SKM-1 (cell line): Measurements from ENCODE around the gene GRM1.

Source experiments
- DNase-seq: peaks from one replicate; lab custom pipeline; 2025; ENCODE audit not compliant: unreplicated experiment; lab: John Stamatoyannopoulos, UW

The GRM1 gene

DNA sequence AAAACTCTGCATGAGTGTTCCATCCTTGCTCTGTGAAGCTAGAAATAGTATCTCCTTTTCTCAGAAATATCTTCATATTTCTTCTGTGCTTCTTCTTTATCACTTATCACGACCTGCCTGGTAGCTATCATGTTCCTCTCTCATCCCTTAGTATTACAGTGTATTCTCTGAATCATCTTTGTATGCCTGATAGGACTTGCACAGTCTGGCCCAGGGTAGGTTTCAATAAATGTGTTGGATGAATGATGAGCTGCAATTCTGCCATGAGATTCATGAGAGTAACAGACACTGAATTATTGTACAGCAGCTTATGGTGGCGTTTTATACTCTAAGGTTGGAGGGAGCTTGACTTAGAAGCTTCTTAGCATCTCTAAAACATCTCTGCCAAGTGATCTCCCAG, 66.6 kb downstream of the GRM1 start:
- DNase-seq = no peak

DNA sequence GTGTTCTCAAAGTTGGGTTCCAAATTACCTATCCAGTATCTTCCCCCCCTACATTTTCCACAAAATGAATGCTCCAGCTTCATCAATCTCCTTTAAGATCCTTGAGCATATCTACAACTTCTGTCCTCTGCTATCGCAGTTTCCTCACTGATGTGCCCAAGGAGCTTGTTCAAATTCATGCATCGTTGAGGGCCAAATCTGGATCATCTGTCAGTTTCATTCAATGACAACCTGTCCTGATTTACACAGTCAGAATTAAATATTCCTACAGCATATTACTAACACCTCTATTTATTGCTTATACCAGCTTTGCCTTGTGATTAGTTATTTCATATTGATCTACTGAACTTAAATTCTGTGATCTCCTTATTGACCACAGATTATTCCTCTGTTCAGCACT, 68.7 kb downstream of the GRM1 start:
- no peak for DNase-seq

DNA sequence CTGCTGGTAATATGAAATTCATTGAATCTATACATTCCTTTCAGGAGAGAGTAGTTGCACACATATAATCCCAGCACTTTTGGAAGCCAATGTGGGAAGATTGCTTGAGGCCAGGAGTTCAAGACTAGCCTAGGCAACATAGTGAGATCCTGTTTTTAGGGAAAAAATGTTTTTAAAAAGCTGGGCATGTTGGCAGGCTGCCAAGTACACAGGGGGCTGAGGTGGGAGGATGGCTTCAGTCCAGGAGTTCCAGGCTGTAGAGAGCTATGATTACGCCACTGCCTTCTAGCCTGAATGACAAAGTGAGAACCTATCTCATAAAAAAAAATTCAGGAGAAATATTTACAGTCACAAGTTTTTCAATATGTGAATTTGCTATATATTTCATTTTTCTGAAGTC, 71.9 kb downstream of the GRM1 start:
- DNase-seq = no peak

DNA sequence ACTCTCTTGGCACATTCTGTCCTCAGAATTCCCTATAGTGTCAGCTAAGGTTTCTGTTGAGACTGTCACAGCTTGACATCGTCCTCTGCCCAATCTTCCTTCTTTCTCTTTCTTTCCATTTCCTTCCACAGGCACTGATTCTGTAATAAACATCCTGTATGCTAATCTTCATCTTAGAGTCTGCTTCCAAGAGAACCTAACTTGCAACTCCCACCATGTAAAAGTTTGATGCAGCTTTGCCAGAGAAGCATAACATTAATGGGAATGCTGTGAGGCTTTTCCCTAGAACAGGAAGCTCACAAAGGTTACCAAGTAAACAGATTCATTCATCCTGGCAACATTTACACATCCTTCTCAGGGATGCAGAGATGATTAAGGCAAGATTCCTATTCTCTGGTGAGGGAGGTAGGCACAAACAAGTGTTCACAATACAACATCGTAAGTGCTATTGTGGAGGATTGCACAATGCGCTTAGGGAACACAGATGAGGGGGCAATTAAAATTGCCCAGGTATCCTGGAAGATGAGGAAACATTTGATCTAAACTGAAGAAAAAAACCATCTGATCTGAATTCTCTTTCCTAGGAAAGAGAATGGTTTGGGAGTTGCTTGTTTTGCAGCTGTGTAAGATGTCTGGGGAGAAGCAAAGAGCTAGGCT, 74.7 kb downstream of the GRM1 start:
- DNase-seq = no peak

DNA sequence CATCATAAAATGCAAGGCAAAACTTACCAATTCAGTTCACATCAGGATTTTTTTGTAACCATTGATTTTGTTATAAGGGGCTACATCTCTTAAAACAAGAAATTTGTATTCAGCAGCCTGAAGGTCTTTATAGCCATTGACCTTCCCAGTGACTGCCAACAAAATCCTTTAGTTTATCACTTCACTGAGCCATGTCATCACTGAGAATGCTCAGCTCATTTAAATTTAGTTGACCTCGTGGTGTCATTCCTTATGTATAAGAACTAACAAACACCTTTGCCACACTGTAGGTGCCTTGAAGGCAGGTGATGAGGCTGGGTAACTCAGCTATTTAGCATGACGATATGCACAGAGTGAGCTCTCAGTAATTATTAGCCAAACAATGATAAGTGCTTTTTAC, 77.7 kb downstream of the GRM1 start:
- no peak for DNase-seq

DNA sequence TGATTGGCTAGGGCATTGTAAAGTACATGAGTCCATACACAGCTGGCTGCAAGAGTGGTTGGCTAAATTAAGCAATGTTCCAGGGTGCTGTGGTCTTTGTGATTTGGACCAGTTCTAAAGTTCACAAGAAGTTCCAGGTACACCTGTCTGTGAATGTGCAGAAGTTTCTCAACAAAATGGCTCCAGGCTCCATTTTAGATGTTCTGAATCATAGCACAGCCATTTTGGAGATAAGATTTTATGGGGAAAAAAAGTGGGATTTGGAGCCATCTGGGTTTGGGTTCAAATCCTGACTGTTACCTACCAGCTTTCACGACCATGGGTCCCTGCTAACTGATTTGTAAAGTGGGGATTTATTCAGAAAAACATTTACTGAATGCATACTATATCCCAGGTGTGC, 82.1 kb downstream of the GRM1 start:
- DNase-seq = no peak

DNA sequence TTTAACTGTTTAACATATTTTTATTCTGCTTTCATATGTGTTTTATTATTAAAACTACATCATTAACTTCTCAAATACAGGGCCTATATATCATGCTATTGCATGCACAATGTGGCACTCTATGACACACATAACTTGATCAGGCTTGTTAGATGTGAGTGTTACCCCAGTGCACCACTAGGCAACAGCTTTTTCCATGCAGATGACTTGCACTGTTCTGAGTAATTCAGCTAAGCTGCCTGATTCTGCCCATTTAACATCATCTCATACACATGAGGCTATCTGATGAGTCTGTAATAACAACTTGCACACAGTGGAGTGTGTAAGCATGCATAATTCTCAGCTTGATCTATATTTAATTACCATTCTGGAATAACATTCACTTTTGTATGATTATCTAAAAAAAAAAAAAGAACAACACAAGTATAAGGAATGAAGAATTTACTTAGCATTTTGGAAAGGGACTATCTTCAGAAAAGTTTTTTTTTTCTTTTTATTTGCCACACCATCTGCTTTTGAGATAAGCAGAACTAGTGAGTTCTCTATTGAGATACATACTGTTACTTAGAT, 83.1 kb downstream of the GRM1 start:
- no peak for DNase-seq

DNA sequence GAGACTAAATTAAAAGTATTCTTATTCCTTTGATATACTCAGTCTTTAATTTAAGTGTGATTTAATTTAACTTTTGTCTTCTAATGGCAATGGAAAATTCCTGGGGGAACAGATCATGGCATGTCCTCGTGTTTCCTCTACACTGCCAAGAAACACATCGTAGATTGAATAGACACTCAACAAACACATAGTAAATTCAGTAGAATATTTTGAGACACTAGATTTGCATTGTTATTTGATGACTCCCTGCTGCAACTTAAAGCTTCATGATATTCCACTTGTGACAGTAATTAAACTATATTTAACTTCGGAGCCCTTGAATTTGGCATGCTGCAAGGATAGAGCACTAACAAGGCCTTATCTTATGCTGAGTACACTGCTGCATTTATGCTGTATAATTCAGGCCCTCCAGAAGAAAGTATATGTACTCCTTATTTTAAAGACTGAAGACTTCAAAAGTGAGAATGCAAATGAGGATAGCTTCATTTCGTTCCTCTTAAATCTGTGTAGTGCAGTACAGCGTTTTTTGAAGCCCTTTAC, 84.3 kb downstream of the GRM1 start:
- no peak for DNase-seq

DNA sequence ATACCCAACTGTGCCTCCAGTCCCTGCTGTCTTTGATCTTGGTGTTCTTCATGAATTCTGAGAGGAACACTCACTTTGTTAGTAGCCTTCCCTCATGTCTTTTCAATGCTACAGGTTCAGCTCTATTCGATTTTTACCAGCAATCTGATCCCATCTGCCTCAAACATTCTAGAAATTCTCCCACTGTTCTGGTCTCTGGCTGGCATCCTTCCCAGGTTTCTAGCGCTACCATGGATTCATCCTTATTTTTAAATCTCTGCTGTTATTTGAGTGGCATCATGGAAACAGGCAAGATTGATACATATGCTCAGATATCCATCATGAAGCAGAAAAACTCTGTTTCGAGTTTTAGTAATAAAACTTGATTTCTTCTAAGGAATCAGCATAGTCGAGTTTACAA, 94.8 kb downstream of the GRM1 start:
- no peak for DNase-seq

DNA sequence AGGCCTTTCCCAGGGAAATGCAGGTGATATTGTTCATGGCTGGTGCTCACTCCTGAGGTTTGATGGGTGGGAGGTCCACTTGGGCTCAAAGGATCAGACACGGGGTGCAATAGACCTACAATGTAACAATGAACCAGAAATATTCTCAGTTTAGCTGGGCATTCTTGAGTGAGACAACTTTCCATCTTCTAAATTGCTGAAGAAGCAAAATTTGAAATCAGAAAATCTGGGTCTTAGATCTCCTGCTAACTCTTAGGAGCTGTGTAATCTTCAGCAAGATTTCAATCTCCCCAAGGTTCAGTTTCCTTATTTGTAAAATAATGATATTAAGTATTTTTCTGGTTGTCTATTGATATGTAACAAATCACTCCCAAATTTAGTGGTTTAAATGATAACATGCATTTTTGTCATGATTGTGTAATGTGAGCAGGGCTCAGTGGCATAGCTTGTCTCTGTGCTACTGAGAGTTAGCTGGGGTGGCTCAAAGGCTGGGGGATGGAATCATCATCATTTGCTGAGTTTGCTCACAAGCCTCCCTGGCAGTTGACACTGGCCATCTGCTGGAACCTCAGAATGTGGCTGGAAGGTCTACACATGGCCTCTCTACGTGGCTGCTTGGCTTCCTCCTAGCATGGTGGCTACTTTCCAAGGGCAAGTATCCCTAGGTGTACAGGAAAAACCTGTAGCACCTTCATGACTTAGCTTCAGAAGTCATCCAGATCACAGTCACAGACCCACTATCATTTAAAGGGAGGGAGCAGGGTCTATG, 98.8 kb downstream of the GRM1 start:
- DNase-seq = no peak

DNA sequence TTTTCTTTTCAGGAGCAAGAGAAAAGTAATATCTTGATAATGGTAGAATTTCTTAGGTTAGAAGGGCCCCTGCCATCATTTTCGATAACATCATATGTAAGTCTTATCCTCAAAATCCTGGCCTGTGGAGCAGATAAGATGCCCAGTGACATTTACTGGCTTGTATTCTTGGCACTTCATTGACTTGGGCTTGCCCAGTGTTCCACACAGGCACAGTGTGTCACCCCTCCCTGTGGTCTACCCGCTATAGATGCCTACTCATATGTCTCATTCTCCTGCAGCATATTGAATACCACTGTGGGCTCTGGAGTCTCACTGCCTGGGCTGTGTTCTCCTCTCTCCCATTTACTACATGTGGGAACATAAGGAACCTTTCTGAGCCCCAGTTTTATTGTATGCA, 105.0 kb downstream of the GRM1 start:
- DNase-seq = no peak

DNA sequence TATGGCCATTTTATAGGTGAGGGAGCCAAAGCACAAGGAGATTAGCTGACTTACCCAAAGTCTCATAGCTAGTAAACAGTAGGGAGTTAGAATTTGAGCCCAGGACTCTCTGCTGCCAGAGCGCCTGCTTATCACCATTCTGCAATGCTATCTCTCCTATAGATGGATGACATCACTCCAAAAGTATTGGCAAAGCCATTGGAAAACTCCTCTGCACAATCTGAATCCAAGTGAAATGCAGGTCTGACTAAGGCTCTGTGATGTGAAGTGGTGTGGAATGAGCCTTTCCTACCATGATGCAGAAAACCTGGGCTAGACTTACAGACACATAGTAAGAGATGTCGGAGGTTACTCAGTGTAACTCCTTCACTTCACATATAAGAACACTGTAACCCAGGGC, 106.3 kb downstream of the GRM1 start:
- DNase-seq = no peak

DNA sequence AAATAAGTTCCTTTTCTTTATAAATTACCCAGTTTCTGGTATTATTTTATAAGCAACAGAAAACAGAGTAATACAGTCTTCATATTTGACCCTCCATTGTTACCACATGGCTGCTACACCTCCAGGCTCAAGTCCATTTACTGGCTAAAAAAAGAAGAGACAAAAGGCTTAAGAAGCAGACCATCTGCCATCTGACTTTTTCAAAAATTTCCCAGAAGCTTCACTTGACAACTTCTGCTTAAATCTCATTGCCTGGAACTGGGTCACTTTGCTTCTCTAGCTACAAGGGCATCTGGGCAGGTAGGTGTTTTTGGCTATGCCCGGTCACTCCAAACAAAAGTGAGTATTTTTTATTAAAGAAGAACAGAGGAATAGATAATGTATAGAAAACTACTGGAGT, 118.0 kb downstream of the GRM1 start:
- no peak for DNase-seq

DNA sequence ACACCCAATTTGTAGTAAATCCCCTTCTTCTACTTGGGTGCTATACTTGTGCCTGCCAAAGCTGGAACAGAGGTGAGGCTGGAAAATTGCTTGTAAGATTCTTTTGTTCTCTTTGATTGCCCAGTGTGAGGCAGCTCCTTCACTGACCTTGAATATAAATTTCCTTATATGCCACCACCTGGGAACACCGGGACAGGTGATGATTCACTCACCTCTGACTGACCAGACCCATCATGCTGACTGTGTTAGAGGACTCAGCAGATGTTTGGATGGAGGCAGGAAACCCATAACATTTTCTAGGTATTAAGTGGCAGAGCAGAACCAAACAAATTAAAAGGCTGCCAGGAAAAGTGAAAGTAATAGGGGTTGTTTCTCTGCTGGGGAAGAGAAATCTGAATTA, 120.9 kb downstream of the GRM1 start:
- DNase-seq = no peak

DNA sequence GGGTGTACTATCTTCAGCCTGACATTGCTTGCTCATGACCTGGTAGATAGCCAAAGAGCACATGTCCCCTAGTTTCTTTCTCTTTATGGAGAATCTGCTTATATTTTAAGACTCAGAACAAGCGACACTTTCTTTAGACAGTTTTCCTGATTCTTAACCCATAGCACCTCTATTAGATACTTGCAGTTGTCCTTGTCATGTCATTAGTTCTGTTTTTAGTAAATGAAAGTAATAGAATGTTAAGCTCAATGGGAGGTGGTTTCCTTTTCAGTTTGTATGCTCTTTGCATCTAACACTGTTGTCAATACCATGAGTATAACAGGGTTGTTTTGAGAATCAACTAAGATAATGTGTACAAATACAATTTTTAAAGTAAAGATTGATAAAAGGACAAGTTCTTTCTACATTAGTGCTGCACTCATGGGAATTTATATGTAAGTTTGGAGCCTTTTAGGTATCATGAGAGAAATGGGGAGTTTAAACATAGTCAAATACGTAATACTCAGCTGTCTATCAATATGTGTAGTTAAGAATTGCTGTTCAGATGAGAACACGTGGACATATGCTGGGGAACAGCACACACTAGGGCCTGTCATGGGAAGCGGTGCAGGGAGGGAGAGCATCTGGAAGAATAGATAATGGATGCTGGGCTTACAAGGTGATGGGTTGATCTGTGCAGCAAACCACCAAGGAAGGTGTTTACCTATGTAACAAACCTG, 124.3 kb downstream of the GRM1 start:
- DNase-seq = no peak

DNA sequence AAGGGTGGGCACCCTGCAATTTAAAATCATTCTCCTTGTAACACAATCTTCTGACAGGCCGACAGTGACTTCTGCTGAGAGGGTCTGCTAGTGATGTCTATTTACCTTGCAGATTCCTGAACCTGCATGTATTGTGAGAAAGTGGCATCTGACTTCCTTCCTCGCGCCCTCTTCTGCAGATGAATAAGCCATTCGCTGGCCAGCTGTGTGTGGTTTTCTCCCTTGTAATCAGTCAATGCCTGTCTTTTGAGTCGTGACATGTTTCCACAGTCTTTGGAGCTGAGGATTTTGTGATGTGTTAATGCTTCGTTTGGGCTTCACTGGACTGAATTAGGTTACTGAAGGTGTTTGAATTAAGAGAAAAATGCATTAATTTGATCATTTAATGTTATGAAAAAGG, 125.3 kb downstream of the GRM1 start:
- DNase-seq = no peak

DNA sequence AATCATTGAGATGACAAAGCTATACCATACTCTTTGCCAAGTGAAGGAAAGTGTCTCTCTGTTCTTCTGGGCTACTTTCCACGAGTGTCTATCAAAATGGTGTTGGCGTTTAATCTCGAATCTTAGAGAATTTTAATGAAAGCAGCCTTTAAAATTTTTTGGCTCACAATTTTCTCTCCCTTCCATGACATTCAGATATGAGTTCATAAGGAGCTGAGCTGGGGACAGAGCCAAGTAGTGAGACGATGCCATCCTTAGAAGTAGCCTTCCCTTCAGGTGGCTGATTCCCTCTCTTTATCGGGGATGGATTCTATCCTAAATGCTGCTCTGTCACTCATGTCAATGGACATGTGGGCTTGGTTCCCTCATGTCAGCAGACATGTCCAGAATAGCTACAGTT, 132.8 kb downstream of the GRM1 start:
- no peak for DNase-seq

DNA sequence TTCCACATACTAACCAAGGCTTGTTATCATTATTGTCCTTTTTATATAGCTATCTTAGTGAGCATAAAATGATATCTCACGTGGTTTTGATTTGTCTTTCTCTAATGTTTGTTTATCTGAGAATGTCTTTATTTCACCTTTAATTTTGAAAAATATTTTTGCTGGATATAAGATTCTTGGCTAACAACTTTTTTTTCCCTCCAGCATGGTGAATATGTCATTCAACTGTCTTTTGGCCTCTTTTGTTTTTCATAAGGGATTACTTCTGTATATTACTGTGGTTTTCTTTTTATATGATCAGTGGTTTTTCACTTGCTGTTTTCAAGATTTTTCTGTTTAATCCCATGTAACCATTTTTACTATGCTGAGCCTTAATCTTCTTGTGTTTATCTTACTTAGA, 141.0 kb downstream of the GRM1 start:
- DNase-seq = no peak

DNA sequence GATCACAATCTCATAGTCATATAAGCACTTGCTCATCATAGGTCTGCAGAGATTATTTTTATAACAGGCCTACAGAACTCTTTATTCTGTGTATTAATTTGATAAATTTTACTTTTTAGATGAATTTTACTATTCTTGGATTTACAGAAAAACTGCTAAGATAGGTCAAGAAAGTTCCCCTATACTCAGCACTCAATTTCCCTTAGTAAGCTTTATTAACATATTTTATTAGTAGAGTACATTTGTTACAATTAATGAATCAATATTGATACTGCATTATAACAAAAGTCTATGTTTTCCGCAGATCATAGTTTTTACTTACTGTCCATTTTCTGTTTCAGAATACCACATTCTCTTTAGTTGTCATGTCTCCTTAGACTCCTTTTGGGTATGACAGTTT, 148.9 kb downstream of the GRM1 start:
- no peak for DNase-seq

DNA sequence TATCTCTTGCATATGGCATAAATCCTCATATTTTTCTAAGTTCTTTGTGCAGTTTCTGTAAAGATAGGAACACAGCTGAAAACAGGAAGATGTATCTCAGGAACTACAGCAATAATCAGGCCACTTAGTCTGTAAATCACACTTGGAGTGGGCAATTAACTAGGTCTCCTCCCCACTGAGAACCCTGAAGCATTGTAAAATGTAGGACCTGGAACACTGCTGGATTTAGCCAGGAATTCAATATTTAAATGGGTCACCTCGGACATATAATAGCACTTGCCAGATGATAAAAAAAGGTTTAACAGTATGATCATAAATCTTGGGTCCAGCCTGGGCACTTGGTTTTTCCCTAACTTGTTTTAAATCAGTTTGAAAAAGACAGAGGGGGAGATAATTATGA, 155.0 kb downstream of the GRM1 start:
- no peak for DNase-seq

DNA sequence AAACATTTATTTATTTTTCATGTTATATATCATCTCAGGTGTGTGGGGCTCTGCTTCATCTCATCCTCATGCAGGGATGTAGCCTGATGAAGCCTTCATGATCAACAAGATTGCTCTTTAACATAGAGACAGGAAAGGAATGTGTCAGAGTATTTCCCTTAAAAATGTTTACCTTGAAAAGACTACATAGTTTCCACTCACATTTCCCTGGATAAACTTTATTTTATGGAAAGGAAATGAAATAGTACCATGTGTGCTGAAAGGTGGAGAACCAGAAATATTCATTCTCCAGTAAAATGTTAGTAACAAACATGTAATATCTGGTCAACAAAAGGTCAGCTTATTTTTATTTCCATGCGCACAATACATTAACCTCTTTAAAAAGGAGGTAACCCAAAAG, 155.8 kb downstream of the GRM1 start:
- DNase-seq = no peak

DNA sequence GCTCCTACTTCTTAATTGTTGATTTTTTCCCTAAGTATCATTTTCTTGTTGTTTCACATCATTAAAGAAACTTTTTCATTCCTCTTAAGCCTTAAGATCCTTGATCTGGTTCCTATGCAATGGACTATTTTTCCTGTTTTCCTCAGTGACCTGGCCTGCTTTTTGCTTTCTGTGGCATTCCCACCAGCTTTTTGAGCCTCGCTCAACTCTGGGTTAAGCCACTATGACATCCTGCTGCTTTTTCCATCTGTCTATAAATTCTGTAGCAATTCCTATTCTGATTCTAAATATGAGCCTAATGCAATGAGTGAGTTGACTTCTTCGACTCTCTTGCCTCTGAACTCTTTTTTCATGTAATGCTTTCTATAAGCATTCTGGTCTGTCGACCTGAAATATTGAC, 160.3 kb downstream of the GRM1 start:
- DNase-seq = no peak
